H1 (cell line): ENCODE data around the gene RCC2. TPM values are rescaled to one million over a fixed set of nuclear protein-coding genes. Genes with fewer than 3 reads are reported as not detected.

Experiments
- CTCF ChIA-PET: fragments of 300-600 bp; sonication (Branson Sonifier 250); formaldehyde crosslinking; loops from one replicate; lab custom pipeline; 2021; ENCODE audit not compliant: partially characterized antibody; lab: Charles Lee
- POLR2A ChIA-PET: fragments of 300-600 bp; sonication (Branson Sonifier 250); formaldehyde crosslinking; loops from one replicate; lab custom pipeline; 2021; ENCODE audit warnings: inconsistent platforms; ENCODE audit not compliant: partially characterized antibody; lab: Charles Lee
- DNase-seq, 2 experiments: peaks; one replicate each; pipeline versions ENCODE4 v3.0.0 to v3.0.0-alpha.2; 2010 to 2022; ENCODE audit warnings: low spot score in 2 of 2, low read depth in 1 of 2, mixed read lengths in 1 of 2
- FAIRE-seq: peaks from 2 replicates; lab custom pipeline; 2011; peaks lifted over from hg19 to GRCh38; lab: Jason Lieb, UNC
- H2AFZ ChIP-seq: 2 replicates; pipeline ENCODE4 v1.8.1; 2012; ENCODE audit warnings: low read length, inconsistent platforms
- H2AK5ac ChIP-seq: 2 replicates; pipeline ENCODE4 v1.6.1; 2013; ENCODE audit warnings: low read depth, low read length
- H2BK120ac ChIP-seq: replicated peaks from 2 replicates; pipeline ENCODE3; 2013; ENCODE audit warnings: low read depth, low read length, inconsistent platforms
- H2BK12ac ChIP-seq: 2 replicates; pipeline ENCODE4 v1.6.1; 2013; ENCODE audit warnings: low read depth, low read length
- H2BK15ac ChIP-seq: 2 replicates; pipeline ENCODE4 v1.6.1; 2013; ENCODE audit warnings: low read length
- H2BK20ac ChIP-seq: 2 replicates; pipeline ENCODE4 v1.6.1; 2013; ENCODE audit warnings: low read length
- H2BK5ac ChIP-seq: 2 replicates; pipeline ENCODE4 v1.6.1; 2013; ENCODE audit warnings: low read depth, low read length
- H3K14ac ChIP-seq: 2 replicates; pipeline ENCODE4 v1.6.1; 2013; ENCODE audit warnings: inconsistent platforms; ENCODE audit not compliant: insufficient read length
- H3K18ac ChIP-seq: 2 replicates; pipeline ENCODE4 v1.6.1; 2013; ENCODE audit warnings: low read length; ENCODE audit errors: extremely low read depth
- H3K23ac ChIP-seq: 2 replicates; pipeline ENCODE4 v1.6.1; 2013; ENCODE audit warnings: inconsistent platforms; ENCODE audit not compliant: insufficient read length
- H3K23me2 ChIP-seq: 2 replicates; pipeline ENCODE4 v1.6.1; 2013; ENCODE audit warnings: low read depth, low read length
- H3K27ac ChIP-seq: 2 replicates; pipeline ENCODE4 v1.6.1; 2011; ENCODE audit warnings: low read depth, low read length, inconsistent platforms
- H3K27me3 ChIP-seq, 4 experiments: replicated peaks in 1 of 4; 1 replicate in 1 of 4; 2 replicates in 3 of 4; pipeline versions ENCODE4 v1.6.1 to v1.8.1; 2011 to 2013; ENCODE audit warnings: low read length in 3 of 4, mild to moderate bottlenecking in 3 of 4, inconsistent platforms in 2 of 4, mixed read lengths in 2 of 4, moderate library complexity in 1 of 4; ENCODE audit not compliant: control insufficient read depth in 3 of 4, insufficient read depth in 3 of 4; ENCODE audit errors: extremely low read depth in 1 of 4
- H3K36me3 ChIP-seq, 4 experiments: 2 replicates each; pipeline versions ENCODE4 v1.6.1 to v1.8.1; 2011 to 2013; ENCODE audit warnings: mild to moderate bottlenecking in 4 of 4, low read length in 3 of 4, moderate library complexity in 2 of 4, control low read depth in 1 of 4, inconsistent platforms in 1 of 4; ENCODE audit not compliant: insufficient read depth in 4 of 4, control insufficient read depth in 2 of 4
- H3K4ac ChIP-seq: replicated peaks from 2 replicates; pipeline ENCODE3; 2013; ENCODE audit warnings: low read length, low read depth, mixed read lengths, inconsistent platforms; ENCODE audit not compliant: insufficient read length
- H3K4me1 ChIP-seq, 4 experiments: replicated peaks in 1 of 4; 1 replicate in 1 of 4; 2 replicates in 3 of 4; pipeline versions ENCODE4 v1.6.1 to v1.8.1; 2011 to 2013; ENCODE audit warnings: low read length in 3 of 4, inconsistent platforms in 2 of 4, mixed read lengths in 1 of 4; ENCODE audit not compliant: insufficient read depth in 4 of 4, control insufficient read depth in 3 of 4
- H3K4me2 ChIP-seq, 2 experiments: 2 replicates each; pipeline versions ENCODE4 v1.6.1 to v1.8.1; 2011 to 2013; ENCODE audit warnings: low read depth in 2 of 2, low read length in 2 of 2, control low read depth in 1 of 2, inconsistent platforms in 1 of 2, mild to moderate bottlenecking in 1 of 2; ENCODE audit not compliant: insufficient read depth in 1 of 2
- H3K4me3 ChIP-seq, 4 experiments: fragments of 200-600, 300-600 bp in 1 of 4; sonication (generic), shearing (Covaris generic), sonication (Bioruptor Twin) in 1 of 4; 2 replicates each; pipeline versions ENCODE4 v1.5.1 to v1.8.1; 2011 to 2016; ENCODE audit warnings: low read length in 4 of 4, low read depth in 3 of 4, control low read depth in 2 of 4, inconsistent platforms in 2 of 4, mild to moderate bottlenecking in 2 of 4, mixed read lengths in 1 of 4, moderate library complexity in 1 of 4; ENCODE audit not compliant: insufficient read depth in 2 of 4; ENCODE audit errors: extremely low read depth in 1 of 4
- H3K56ac ChIP-seq: replicated peaks from 2 replicates; pipeline ENCODE3; 2013; ENCODE audit warnings: low read depth, mild to moderate bottlenecking, mixed read lengths, low read length, inconsistent platforms; ENCODE audit not compliant: insufficient read length
- H3K79me1 ChIP-seq: 2 replicates; pipeline ENCODE4 v1.6.1; 2013; ENCODE audit warnings: low read depth, low read length, control low read depth
- H3K79me2 ChIP-seq, 2 experiments: 2 replicates each; pipeline versions ENCODE4 v1.6.1 to v1.8.1; 2012 to 2013; ENCODE audit warnings: low read length in 2 of 2, mild to moderate bottlenecking in 2 of 2, inconsistent platforms in 1 of 2; ENCODE audit not compliant: insufficient read depth in 2 of 2, control insufficient read depth in 1 of 2
- H3K9ac ChIP-seq, 4 experiments: replicated peaks in 1 of 4; 1 replicate in 1 of 4; 2 replicates in 3 of 4; pipeline versions ENCODE4 v1.6.1 to v1.8.1; 2011 to 2013; ENCODE audit warnings: low read depth in 3 of 4, low read length in 3 of 4, control low read depth in 2 of 4, mild to moderate bottlenecking in 2 of 4, moderate library complexity in 2 of 4, inconsistent platforms in 1 of 4; ENCODE audit errors: extremely low read depth in 1 of 4
- H3K9me3 ChIP-seq, 2 experiments: 2 replicates each; pipeline versions ENCODE4 v1.6.1 to v1.8.1; 2012 to 2013; ENCODE audit warnings: mild to moderate bottlenecking in 2 of 2, moderate library complexity in 2 of 2, control low read depth in 1 of 2, inconsistent platforms in 1 of 2, low read depth in 1 of 2, low read length in 1 of 2, mixed read lengths in 1 of 2; ENCODE audit not compliant: insufficient read depth in 2 of 2
- H4K20me1 ChIP-seq, 2 experiments: replicated peaks in 1 of 2; 2 replicates each; pipeline versions ENCODE3 to v1.8.1; 2011 to 2013; ENCODE audit warnings: inconsistent platforms in 2 of 2, low read length in 2 of 2, mild to moderate bottlenecking in 1 of 2; ENCODE audit not compliant: insufficient read depth in 2 of 2, control insufficient read depth in 1 of 2
- H4K5ac ChIP-seq: 2 replicates; pipeline ENCODE4 v1.6.1; 2013; ENCODE audit warnings: low read length, low read depth, mixed read lengths, inconsistent platforms; ENCODE audit not compliant: insufficient read length
- H4K8ac ChIP-seq: 2 replicates; pipeline ENCODE4 v1.8.0; 2013; ENCODE audit warnings: mild to moderate bottlenecking, moderate library complexity, low read length, inconsistent platforms; ENCODE audit not compliant: insufficient read depth; ENCODE audit errors: extremely low read depth
- H4K91ac ChIP-seq: replicated peaks from 2 replicates; pipeline ENCODE3; 2013; ENCODE audit warnings: low read length, mixed read lengths, inconsistent platforms; ENCODE audit not compliant: insufficient read length
- WGBS, 2 experiments: shearing (Covaris generic) in 1 of 2; methylation state at CpG; one replicate each; pipeline versions ENCODE4 v1.1.6 to v1.1.7; 2013 to 2015; ENCODE audit warnings: low lambda C conversion rate in 2 of 2, mixed read lengths in 2 of 2, inconsistent platforms in 1 of 2, low coverage in 1 of 2, missing lambda C conversion rate in 1 of 2; ENCODE audit not compliant: insufficient replicate concordance in 2 of 2, insufficient coverage in 1 of 2, insufficient read length in 1 of 2; ENCODE audit errors: extremely low coverage in 1 of 2, missing lambda C conversion rate in 1 of 2; 5-methylcytosine and 5-hydroxymethylcytosine counted together
- polyA plus RNA-seq, 7 experiments: library from polyadenylated mRNA; depleted of rRNA in 3 of 7; stranded (reverse) in 5 of 7; unstranded in 2 of 7; fragments of >200 nt in 5 of 7; fragments of 200-250 nt in 2 of 7; gene quantifications; 1 replicate in 5 of 7; 2 replicates in 1 of 7; 4 replicates in 1 of 7; pipeline versions ENCODE4 v1.2.1 to v1.2.3, GENCODE V29; 2011 to 2013; ENCODE audit warnings: missing spikeins in 2 of 7, mixed read lengths in 2 of 7
- total RNA-seq: library from RNA; stranded (reverse); fragmentation: NEBNext Ultra II Directional; extraction: Animal tissue kit (Norgen Biotek cat#: 25700); gene quantifications from 2 replicates; pipeline ENCODE4 v1.2.1, GENCODE V29; 2021

RCC2 gene
- total and polyA plus RNA-seq, 2 of the 8 experiments (the other 6 are each of a cell fraction or from before 2014, with no cell fraction given), result 229 to 455 TPM

GRCh38 chr1:17392199-17392740, 47.2 kb downstream of the RCC2 start:
- no peak overlapping the region for H2BK120ac ChIP-seq
- H4K20me1 ChIP-seq, result no peaks in the 10 kb centered on the region
- no peak for DNase-seq
- H2BK20ac ChIP-seq, result no peak overlapping the region
- no peak overlapping the region for H2BK12ac ChIP-seq
- ChIA-PET CTCF (interaction anchor here (0.6 to 3.8 kb wide), 6 partner anchors 10 to 200 kb away, joined by 3 to 21 read pairs (median 4); no protein-coding TSS in a partner anchor), POLR2A (interaction anchor here (0.6 to 1.8 kb wide), 3 partner anchors 14 to 207 kb away, joined by 3 to 6 read pairs (median 4); no protein-coding TSS in a partner anchor)
- H4K8ac ChIP-seq, result no peak overlapping the region
- H3K23me2 ChIP-seq, result no peaks in the 10 kb centered on the region
- no peak overlapping the region for H3K9ac ChIP-seq
- no peaks in the 10 kb centered on the region for H3K79me1 ChIP-seq
- no peak overlapping the region for H2AFZ ChIP-seq
- H2BK5ac ChIP-seq, result no peak overlapping the region
- WGBS, 2 experiments, result 74% methylated on average over 10 of the region's 10 CpGs; no CpG with 5 or more reads in 1 of the 2 experiments
- no peaks in the 10 kb centered on the region for H3K79me2 ChIP-seq
- FAIRE-seq, result no peak
- no peak overlapping the region for H3K18ac ChIP-seq
- H4K5ac ChIP-seq, result no peak overlapping the region
- no peak overlapping the region for H4K91ac ChIP-seq
- no peaks in the 10 kb centered on the region for H3K9me3 ChIP-seq
- no peak overlapping the region for H3K56ac ChIP-seq
- H3K36me3 ChIP-seq, result no peaks in the 10 kb centered on the region
- no peak overlapping the region for H3K27ac ChIP-seq
- no peak overlapping the region for H3K4me3 ChIP-seq
- no peak overlapping the region for H3K4me2 ChIP-seq
- H2AK5ac ChIP-seq, result no peak overlapping the region
- no peaks in the 10 kb centered on the region; a peak in 1 of 7 replicates for H3K27me3 ChIP-seq
- no peak overlapping the region for H3K4ac ChIP-seq
- no peaks in the 10 kb centered on the region for H3K4me1 ChIP-seq
- H3K14ac ChIP-seq, result no peak overlapping the region
- no peak overlapping the region for H2BK15ac ChIP-seq
- H3K23ac ChIP-seq, result no peak overlapping the region
